ENCODE data around the gene NUDC. TPM values are rescaled to one million over a fixed set of nuclear protein-coding genes. Genes with fewer than 3 reads are reported as not detected.

NUDC gene
- total RNA-seq, 2 donors from 2014 or later = 65.4 to 66.3 TPM

DNA sequence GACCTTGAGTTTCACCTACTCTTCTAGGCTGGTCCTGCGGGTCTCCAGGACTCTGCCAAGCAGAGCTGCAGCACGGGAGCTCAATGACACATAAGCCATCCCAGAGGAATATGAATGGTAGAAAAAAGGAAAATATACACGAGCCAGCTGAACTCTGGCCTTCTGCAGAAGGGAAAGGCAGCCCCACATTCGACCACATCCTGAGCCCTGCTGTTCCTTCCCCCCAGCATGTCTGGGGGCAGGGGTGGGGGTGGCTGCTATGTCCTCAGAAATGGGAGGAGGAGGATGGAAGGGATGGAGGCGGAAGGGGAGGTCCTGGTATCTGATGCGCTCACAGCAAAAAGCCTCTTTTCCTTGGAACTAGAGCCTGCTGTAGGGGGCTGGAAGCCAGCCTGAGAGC, 50.8 kb downstream of the NUDC start:
- DNase-seq (ENCODE audit: low spot score) = no peak
- Histone ChIP-seq H3K9me3 (no peaks in the 10 kb centered on the region), H3K27ac (no peak overlapping the region), H3K4me3 (no peak overlapping the region), H3K36me3 (no peaks in the 10 kb centered on the region), H3K4me1 (replicated peaks) (no peaks in the 10 kb centered on the region), H3K27me3 (replicated peaks; ENCODE audit: insufficient read depth) (no peaks in the 10 kb centered on the region)
- intact Hi-C loops (cut with DNase I) = no loop called here
- TF ChIP-seq POLR2A (IDR thresholded peaks at IDR 0.05) (no peak), POLR2AphosphoS5 (IDR thresholded peaks at IDR 0.05) (no peak)
- TF ChIP-seq, protein P1, sequence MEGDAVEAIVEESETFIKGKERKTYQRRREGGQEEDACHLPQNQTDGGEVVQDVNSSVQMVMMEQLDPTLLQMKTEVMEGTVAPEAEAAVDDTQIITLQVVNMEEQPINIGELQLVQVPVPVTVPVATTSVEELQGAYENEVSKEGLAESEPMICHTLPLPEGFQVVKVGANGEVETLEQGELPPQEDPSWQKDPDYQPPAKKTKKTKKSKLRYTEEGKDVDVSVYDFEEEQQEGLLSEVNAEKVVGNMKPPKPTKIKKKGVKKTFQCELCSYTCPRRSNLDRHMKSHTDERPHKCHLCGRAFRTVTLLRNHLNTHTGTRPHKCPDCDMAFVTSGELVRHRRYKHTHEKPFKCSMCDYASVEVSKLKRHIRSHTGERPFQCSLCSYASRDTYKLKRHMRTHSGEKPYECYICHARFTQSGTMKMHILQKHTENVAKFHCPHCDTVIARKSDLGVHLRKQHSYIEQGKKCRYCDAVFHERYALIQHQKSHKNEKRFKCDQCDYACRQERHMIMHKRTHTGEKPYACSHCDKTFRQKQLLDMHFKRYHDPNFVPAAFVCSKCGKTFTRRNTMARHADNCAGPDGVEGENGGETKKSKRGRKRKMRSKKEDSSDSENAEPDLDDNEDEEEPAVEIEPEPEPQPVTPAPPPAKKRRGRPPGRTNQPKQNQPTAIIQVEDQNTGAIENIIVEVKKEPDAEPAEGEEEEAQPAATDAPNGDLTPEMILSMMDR (IDR thresholded peaks at IDR 0.05) = no peak
- 59% methylated on average over 6 of the region's 6 CpGs for WGBS

DNA sequence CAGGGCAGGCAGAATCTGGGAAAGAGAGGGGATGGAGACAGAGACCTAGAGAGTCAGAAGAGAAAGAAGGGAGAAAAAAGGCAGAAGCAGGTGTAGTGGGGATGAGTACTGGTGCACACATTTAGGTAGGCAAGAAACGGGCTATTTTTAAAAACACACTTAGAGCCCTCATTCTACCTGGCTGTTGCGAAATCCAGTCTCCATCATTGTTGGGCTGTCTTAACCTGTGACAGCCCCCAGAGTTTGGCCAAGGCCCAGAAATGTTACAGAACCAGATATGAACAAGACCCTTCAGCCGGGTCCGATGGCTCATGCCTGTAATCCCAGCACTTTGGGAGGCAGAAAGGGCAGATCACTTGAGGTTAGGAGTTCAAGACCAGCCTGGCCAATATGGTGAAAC, 51.3 kb downstream of the NUDC start:
- 93% methylated on average over 4 of the region's 4 CpGs for WGBS
- Histone ChIP-seq H3K36me3 (no peaks in the 10 kb centered on the region), H3K4me1 (replicated peaks) (no peaks in the 10 kb centered on the region), H3K27ac (no peak overlapping the region), H3K4me3 (no peak overlapping the region), H3K27me3 (replicated peaks; ENCODE audit: insufficient read depth) (no peaks in the 10 kb centered on the region), H3K9me3 (no peaks in the 10 kb centered on the region)
- TF ChIP-seq POLR2AphosphoS5 (IDR thresholded peaks at IDR 0.05) = no peak
- TF ChIP-seq, protein P1 (IDR thresholded peaks at IDR 0.05) = no peak
- TF ChIP-seq POLR2A (IDR thresholded peaks at IDR 0.05) = no peak
- intact Hi-C loops (cut with DNase I) = no loop called here
- no peak for DNase-seq (ENCODE audit: low spot score)

GRCh38 chr1:26976621-26977510, 55.3 kb downstream of the NUDC start:
- Histone ChIP-seq H3K27me3 (replicated peaks; ENCODE audit: insufficient read depth) (no peaks in the 10 kb centered on the region), H3K36me3 (no peaks in the 10 kb centered on the region), H3K4me1 (replicated peaks) (no peaks in the 10 kb centered on the region), H3K4me3 (no peak overlapping the region), H3K9me3 (no peaks in the 10 kb centered on the region), H3K27ac (no peak overlapping the region)
- intact Hi-C loops (cut with DNase I) = no loop called here
- no peak for DNase-seq (ENCODE audit: low spot score)
- TF ChIP-seq POLR2A (IDR thresholded peaks at IDR 0.05) (no peak), POLR2AphosphoS5 (IDR thresholded peaks at IDR 0.05) (no peak)
- TF ChIP-seq, protein P1 (IDR thresholded peaks at IDR 0.05) = no peak
- 96% methylated on average over 3 of the region's 3 CpGs for WGBS

GRCh38 chr1:26978901-26979300, 57.4 kb downstream of the NUDC start:
- intact Hi-C loops (cut with DNase I) = no loop called here
- no peaks in the 10 kb centered on the region for H3K4me1 ChIP-seq (replicated peaks)
- 83% methylated on average over 2 of the region's 2 CpGs for WGBS
- H3K27me3 ChIP-seq (replicated peaks; ENCODE audit: insufficient read depth) = no peaks in the 10 kb centered on the region
- no peak overlapping the region for H3K4me3 ChIP-seq
- H3K9me3 ChIP-seq = no peaks in the 10 kb centered on the region
- DNase-seq (ENCODE audit: low spot score) = no peak
- H3K36me3 ChIP-seq = no peaks in the 10 kb centered on the region
- TF ChIP-seq, protein P1 (IDR thresholded peaks at IDR 0.05) = no peak
- no peak for TF ChIP-seq POLR2AphosphoS5 (IDR thresholded peaks at IDR 0.05)
- H3K27ac ChIP-seq = no peak overlapping the region
